Omental fat pad (tissue), 4 donors: ENCODE measurements around the gene THAP3. TPM values are rescaled to one million over a fixed set of nuclear protein-coding genes. Genes with fewer than 3 reads are reported as not detected.
"Not testable (repeated sequence)": the region's sequence is repeated elsewhere in the genome, so short reads cannot be mapped to it uniquely, and the experiment has no call there.

Experiments used
- ATAC-seq: fragments of 150-250 bp; one replicate; pipeline ENCODE4 v1.9.1; 2016; ENCODE audit warnings: mild to moderate bottlenecking, moderate library complexity; ENCODE audit not compliant: low FRiP score
- DNase-seq: peaks from one replicate; pipeline ENCODE4 v3.0.0-alpha.2; 2019; ENCODE audit warnings: low spot score
- CTCF ChIP-seq, 3 donors: fragments of 450-650 bp; IDR thresholded peaks; one replicate each; pipeline ENCODE4 v1.5.1; 2016 to 2017; ENCODE audit warnings: antibody characterized with exemption in 3 of 3, mild to moderate bottlenecking in 3 of 3, moderate library complexity in 2 of 3
- total RNA-seq, 4 donors: library from RNA; depleted of rRNA; stranded (reverse); fragments of >200 nt; gene quantifications; one replicate each; pipeline ENCODE4 v1.1.0, GENCODE V29; 2016

The THAP3 gene
- total RNA-seq, 4 donors from 2014 or later = 11.6 to 35.0 (median 23.2) TPM

- no peak for TF ChIP-seq CTCF (IDR thresholded peaks at IDR 0.05)
- ATAC-seq (no peak), DNase-seq (no peak)
Observed at GRCh38 chr1:6631058-6631457, 6.4 kb downstream of the THAP3 start.

- no peak for TF ChIP-seq CTCF (IDR thresholded peaks at IDR 0.05)
- DNase-seq (no peak), ATAC-seq (no peak)
Observed at GRCh38 chr1:6632588-6633514, 8.2 kb downstream of the THAP3 start.

- ATAC-seq (peak; percentile 37), DNase-seq (no peak)
- TF ChIP-seq CTCF (IDR thresholded peaks at IDR 0.05) = no peak
Observed at GRCh38 chr1:6634371-6635052, 9.8 kb downstream of the THAP3 start.

- no peak for ATAC-seq
- no peak for DNase-seq
- no peak for TF ChIP-seq CTCF (IDR thresholded peaks at IDR 0.05)
Observed at GRCh38 chr1:6635161-6635909, 10.7 kb downstream of the THAP3 start.

- TF ChIP-seq CTCF (IDR thresholded peaks at IDR 0.05) = no peak
- ATAC-seq (no peak), DNase-seq (no peak)
Observed at GRCh38 chr1:6635910-6636760, 11.5 kb downstream of the THAP3 start.

GRCh38 chr1:6636778-6637177 is 12.1 kb downstream of the THAP3 start:
- not testable (repeated sequence) for DNase-seq, ATAC-seq
